ENCODE data around the gene ACTR2.

Gene ACTR2

GRCh38 chr2:65227020-65227455 lies 593 bp upstream of the ACTR2 start:
- Histone ChIP-seq H3K36me3 (ENCODE audit: control insufficient read depth, insufficient read depth, low read length) (no peaks in the 10 kb centered on the region), H3K9me3 (ENCODE audit: control insufficient read depth, low read length) (no peaks in the 10 kb centered on the region), H3K9ac (no peak overlapping the region), H3K4me1 (peaks cover 9% of the 10 kb centered on the region), H3K27ac (peak overlapping the region; percentile 68), H3K79me2 (peaks cover 17% of the 10 kb centered on the region), H3K4me2 (ENCODE audit: low read length) (peak overlapping the region; percentile 97), H2AFZ (peak overlapping the region; percentile 96), H3K4me3 (ENCODE audit: low read depth, low read length) (peak overlapping the region; percentile 95), H3K27me3 (ENCODE audit: control insufficient read depth, insufficient read depth, low read length) (no peaks in the 10 kb centered on the region)
- TF ChIP-seq CTCF (IDR thresholded peaks at IDR 0.05), result no peak

GRCh38 chr2:65228263-65228750 lies 676 bp downstream of the ACTR2 start:
- H3K36me3 ChIP-seq (ENCODE audit: control insufficient read depth, insufficient read depth, low read length), result no peaks in the 10 kb centered on the region
- H3K4me1 ChIP-seq, result peaks cover 10% of the 10 kb centered on the region
- H3K4me3 ChIP-seq (ENCODE audit: low read depth, low read length), result peak overlapping the region; percentile 95
- H3K79me2 ChIP-seq, result peaks cover 20% of the 10 kb centered on the region
- peak overlapping the region; percentile 50 for H3K9ac ChIP-seq
- no peaks in the 10 kb centered on the region for H3K27me3 ChIP-seq (ENCODE audit: control insufficient read depth, insufficient read depth, low read length)
- peak overlapping the region; percentile 96 for H2AFZ ChIP-seq
- peak overlapping the region; percentile 68 for H3K27ac ChIP-seq
- peak overlapping the region; percentile 95 for H3K4me2 ChIP-seq (ENCODE audit: low read length)
- TF ChIP-seq CTCF (IDR thresholded peaks at IDR 0.05), result no peak
- no peaks in the 10 kb centered on the region for H3K9me3 ChIP-seq (ENCODE audit: control insufficient read depth, low read length)

GRCh38 chr2:65231121-65231520 lies 3.5 kb downstream of the ACTR2 start:
- Histone ChIP-seq H3K27me3 (ENCODE audit: control insufficient read depth, insufficient read depth, low read length) (no peaks in the 10 kb centered on the region), H3K9me3 (ENCODE audit: control insufficient read depth, low read length) (no peaks in the 10 kb centered on the region), H3K27ac (no peak overlapping the region), H3K9ac (no peak overlapping the region), H2AFZ (no peak overlapping the region), H3K36me3 (ENCODE audit: control insufficient read depth, insufficient read depth, low read length) (no peaks in the 10 kb centered on the region), H3K4me3 (ENCODE audit: low read depth, low read length) (no peak overlapping the region), H3K79me2 (peaks cover 33% of the 10 kb centered on the region), H3K4me2 (ENCODE audit: low read length) (no peak overlapping the region), H3K4me1 (peaks cover 10% of the 10 kb centered on the region)
- TF ChIP-seq CTCF (IDR thresholded peaks at IDR 0.05), result no peak

- no peak overlapping the region for H3K27ac ChIP-seq
- peaks cover 8% of the 10 kb centered on the region for H3K4me1 ChIP-seq
- H3K9me3 ChIP-seq (ENCODE audit: control insufficient read depth, low read length), result no peaks in the 10 kb centered on the region
- H3K4me3 ChIP-seq (ENCODE audit: low read depth, low read length), result no peak overlapping the region
- H2AFZ ChIP-seq, result no peak overlapping the region
- H3K36me3 ChIP-seq (ENCODE audit: control insufficient read depth, insufficient read depth, low read length), result no peaks in the 10 kb centered on the region
- H3K79me2 ChIP-seq, result peaks cover 37% of the 10 kb centered on the region
- no peak overlapping the region for H3K4me2 ChIP-seq (ENCODE audit: low read length)
- TF ChIP-seq CTCF (IDR thresholded peaks at IDR 0.05), result no peak
- H3K9ac ChIP-seq, result no peak overlapping the region
- no peaks in the 10 kb centered on the region for H3K27me3 ChIP-seq (ENCODE audit: control insufficient read depth, insufficient read depth, low read length)
These were observed 4.4 kb downstream of the ACTR2 start for GRCh38 chr2:65231892-65232477.

- TF ChIP-seq CTCF (IDR thresholded peaks at IDR 0.05), result no peak
- Histone ChIP-seq H3K9me3 (ENCODE audit: control insufficient read depth, low read length) (no peaks in the 10 kb centered on the region), H3K27ac (no peak overlapping the region), H3K4me3 (ENCODE audit: low read depth, low read length) (no peak overlapping the region), H3K4me2 (ENCODE audit: low read length) (no peak overlapping the region), H3K36me3 (ENCODE audit: control insufficient read depth, insufficient read depth, low read length) (no peaks in the 10 kb centered on the region), H3K4me1 (peaks cover 8% of the 10 kb centered on the region), H3K27me3 (ENCODE audit: control insufficient read depth, insufficient read depth, low read length) (no peaks in the 10 kb centered on the region), H3K79me2 (peaks cover 43% of the 10 kb centered on the region), H2AFZ (no peak overlapping the region), H3K9ac (no peak overlapping the region)
These were observed 5.0 kb downstream of the ACTR2 start for GRCh38 chr2:65232636-65233035.
